Activated CD4-positive, alpha-beta T cell treated with anti-CD3 and anti-CD28 coated beads, Interleukin-2, amount 50 U/mL, for 24 hours (primary cell): ENCODE measurements around the gene SPATA2L.

ENCODE experiments used
- DNase-seq, 2 donors: peaks; one replicate each; pipeline ENCODE4 v3.0.0-alpha.2; 2020; ENCODE audit warnings: low read depth in 1 of 2, low spot score in 1 of 2

SPATA2L gene

GRCh38 chr16:89657442-89658220 is 43.9 kb downstream of the SPATA2L start, which contains the start of the genes CHMP1A and SPATA33:
TSS of gene CHMP1A (minus strand) at chr16:89657708. CDS start at chr16:89657588, 120 bp downstream.
TSS of gene SPATA33 (plus strand) at chr16:89657836. CDS start at chr16:89657912, 76 bp downstream.
- peak; percentile 88 to 91 for DNase-seq

DNA sequence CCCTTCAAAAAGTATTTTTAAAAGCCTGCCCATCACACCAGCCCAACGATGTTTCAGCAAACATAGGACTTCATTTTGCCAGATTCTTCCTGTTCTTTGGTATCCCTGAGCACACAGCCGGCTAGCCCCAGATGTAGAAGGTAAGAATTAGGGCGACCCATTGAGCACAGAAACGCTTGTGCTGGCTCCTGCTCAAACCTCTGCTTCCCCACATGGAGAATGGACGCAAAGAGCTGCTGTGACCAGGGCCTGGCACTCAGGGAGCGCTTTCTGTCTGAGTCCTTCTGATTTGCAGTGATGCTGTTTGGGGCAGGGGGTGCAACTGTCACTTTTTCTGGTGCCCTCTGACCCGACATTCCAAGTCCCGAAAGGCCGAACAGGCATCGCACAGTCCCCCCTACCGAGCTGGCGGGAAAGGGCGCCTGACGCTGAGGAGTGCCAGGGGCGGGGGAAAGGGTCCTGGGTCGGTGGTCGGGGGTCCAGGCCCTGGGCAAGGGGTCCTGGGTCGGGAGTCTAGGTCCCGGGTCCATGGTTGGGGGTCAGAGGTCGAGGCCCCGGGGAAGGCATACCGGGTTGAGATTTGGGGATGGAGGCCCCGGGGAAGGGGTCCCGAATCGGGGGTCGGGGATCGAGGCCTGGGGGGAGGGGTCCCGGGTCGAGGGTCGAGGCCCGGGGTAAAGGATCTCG is 44.9 kb downstream of the SPATA2L start:
- DNase-seq: no peak

DNA sequence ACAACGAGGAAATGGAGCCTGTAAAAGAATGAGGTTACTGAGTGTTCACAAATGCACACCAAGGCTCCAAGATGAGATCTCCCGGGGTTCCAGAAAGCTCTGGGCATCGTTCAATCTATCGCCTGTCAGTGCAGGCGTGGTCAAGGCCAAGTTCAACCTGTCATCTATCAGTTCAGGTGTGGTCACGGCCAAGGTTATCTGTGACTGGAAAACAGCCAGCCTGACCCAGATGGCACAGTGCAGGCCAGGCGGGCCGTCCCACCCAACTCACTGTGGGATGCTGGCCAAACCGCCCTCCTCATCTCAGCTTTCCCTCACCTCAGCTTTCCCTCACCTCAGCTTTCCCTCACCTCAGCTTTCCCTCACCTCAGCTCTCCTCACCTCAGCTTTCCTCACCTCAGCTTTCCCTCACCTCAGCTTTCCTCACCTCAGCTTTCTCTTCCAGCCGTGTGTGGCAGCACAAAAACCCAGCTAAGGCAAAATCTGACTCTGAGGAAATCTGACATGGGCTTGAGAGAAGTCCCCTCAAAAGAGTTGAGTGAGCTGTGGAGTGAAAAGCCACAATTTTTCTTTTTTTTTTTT is 46.4 kb downstream of the SPATA2L start:
- no peak for DNase-seq

- DNase-seq: no peak
Measured at GRCh38 chr16:89653656-89654295, 47.7 kb downstream of the SPATA2L start.

DNA sequence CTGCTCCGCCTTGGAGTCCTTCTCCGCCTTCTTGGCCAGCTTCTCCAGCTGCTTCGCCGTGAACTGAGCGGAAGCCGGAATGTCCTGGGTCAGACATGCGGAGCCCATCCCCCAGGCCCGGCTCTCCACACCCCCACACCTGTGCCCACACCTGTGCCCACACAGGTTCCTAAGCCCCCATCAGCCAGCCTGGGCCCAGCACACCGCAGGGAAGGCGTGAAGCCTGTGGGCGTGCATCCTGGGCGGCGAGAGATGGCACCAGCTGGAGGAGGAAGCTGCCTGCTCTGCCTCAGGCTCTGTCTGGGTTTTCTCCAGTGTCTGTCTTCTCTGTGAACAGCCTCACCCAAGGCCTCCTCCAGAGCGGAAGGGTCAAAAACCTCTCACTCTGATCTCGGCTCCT is 49.9 kb downstream of the SPATA2L start:
- DNase-seq: no peak

- no peak for DNase-seq
Measured at GRCh38 chr16:89646906-89647305, 54.6 kb downstream of the SPATA2L start.
